Motor neuron (in vitro differentiated cells): ENCODE measurements around the gene SERPINB10. TPM values are rescaled to one million over a fixed set of nuclear protein-coding genes. Genes with fewer than 3 reads are reported as not detected.
"Not testable (repeated sequence)": the region's sequence is repeated elsewhere in the genome, so short reads cannot be mapped to it uniquely, and the experiment has no call there.

ENCODE experiments used
- ATAC-seq, 8 experiments: fragments of 200-7000 bp; cut with Tn5 transposase; replicated peaks in 6 of 8; 2 replicates each; pipeline ENCODE4 v1.8.0; 2021; ENCODE audit warnings: mild to moderate bottlenecking in 8 of 8, moderate library complexity in 8 of 8
- H3K27ac ChIP-seq, 2 donors: fragments of 250-450 bp; sonication (Bioruptor Pico); 2 replicates each; pipeline ENCODE4 v1.9.0; 2021; ENCODE audit warnings: antibody characterized with exemption in 2 of 2, mild to moderate bottlenecking in 2 of 2, moderate library complexity in 1 of 2
- H3K4me1 ChIP-seq, 2 donors: fragments of 250-450 bp; sonication (Bioruptor Pico); replicated peaks in 1 of 2; 2 replicates each; pipeline ENCODE4 v1.6.1; 2021; ENCODE audit warnings: antibody characterized with exemption in 2 of 2, mild to moderate bottlenecking in 2 of 2, moderate library complexity in 1 of 2
- H3K4me3 ChIP-seq, 5 donors: fragments of 250-450 bp; sonication (Bioruptor Pico); 2 replicates each; pipeline ENCODE4 v1.9.0; 2021; ENCODE audit warnings: antibody characterized with exemption in 5 of 5, mild to moderate bottlenecking in 5 of 5, moderate library complexity in 4 of 5
- WGBS, 10 experiments: fragments of 450-650 bp; shearing (Covaris generic); methylation state at CpG; one replicate each; pipeline ENCODE4 v1.0.0; 2022; 5-methylcytosine and 5-hydroxymethylcytosine counted together
- in situ Hi-C, 9 experiments: fragments of 400-800 bp; cut with MboI; loops; one replicate each; pipeline ENCODE4 v1.15.0; 2021; ENCODE audit warnings: low sequenced_read_pairs in 9 of 9, low pct_unique_long_range_greater_than_20kb in 2 of 9; ENCODE audit not compliant: unreplicated experiment in 9 of 9
- total RNA-seq, 8 experiments: library from RNA; unstranded; fragments of 300-600 nt; gene quantifications; 2 replicates each; pipeline versions ENCODE4 v1.2.3 to v1.2.4, GENCODE V29; 2022

SERPINB10 gene
- total RNA-seq, 8 experiments from 2014 or later = 0.24 TPM; not detected in 7

DNA sequence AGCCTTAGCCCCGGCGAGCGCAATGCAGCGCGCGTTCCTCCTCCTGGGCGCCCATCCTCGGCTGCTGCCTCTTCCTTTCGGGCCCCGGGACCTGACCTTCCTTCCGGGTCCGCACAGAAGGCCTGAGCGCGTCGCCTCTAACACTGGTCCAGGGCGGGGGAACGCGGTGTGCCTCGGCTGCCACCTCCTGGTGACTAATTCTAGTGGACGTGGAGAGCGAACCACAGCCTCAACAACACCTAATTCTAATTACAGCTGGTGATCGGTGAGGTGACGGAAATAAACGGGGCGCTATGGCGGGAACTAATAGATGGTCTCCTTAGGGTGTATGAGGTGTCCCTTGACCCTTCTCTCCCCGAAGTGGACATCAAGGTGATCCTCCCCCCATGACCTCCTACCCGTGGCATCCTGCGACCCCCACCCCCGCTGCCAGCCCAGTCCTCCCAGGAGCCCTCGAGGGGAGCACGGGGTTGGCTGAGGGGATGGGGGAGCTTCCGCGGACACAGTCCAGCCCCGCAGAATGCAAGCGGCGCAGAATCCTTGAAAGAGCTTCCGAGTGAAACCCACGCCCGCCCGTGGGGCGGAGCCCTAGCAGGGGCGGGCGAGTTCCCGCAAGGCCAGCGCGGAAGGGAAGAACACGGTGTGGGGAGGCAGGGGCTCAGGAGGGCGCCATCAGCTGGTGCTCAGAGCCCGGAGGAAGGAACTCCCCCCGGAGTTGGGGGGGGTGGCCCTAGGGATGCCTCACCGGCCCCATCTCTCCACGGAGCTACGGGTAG lies 28.6 kb downstream of the SERPINB10 start:
- no peak overlapping the region for H3K27ac ChIP-seq
- in situ Hi-C loops = no loop called here
- ATAC-seq = peak; percentile 70 to 100 (median 96)
- no peaks in the 10 kb centered on the region for H3K4me1 ChIP-seq
- peak overlapping the region in 3 of 5 donors; percentile 7 to 22 (median 14) for H3K4me3 ChIP-seq
- 0 to 50% (median 14%) methylated on average over 1 to 16 of the region's 54 CpGs; no CpG with 5 or more reads in 2 of the 10 experiments for WGBS, 10 experiments

DNA sequence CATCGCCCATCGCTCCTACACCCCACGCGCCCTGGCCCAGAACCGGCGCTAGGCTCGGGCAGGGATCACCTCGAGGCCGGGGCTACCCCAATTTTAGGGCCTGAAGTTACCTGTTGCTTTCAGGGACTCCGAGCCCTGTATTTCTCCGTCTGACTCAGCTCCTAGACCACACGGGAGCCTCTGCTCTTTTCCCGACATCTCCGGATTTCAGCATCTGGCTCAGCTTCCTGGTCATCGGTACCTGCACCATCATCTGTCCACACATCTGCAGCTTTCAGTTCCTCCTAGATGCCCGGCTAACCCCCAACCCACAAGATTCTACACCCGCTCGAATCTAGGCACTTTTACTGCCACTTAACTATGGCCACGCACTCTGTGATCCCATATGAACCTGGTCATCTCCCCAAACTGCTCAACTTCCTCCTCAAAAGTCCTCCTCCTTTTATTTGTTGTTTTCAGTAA lies 29.2 kb downstream of the SERPINB10 start:
- in situ Hi-C loops = no loop called here
- no peak overlapping the region for H3K27ac ChIP-seq
- WGBS, 10 experiments = 20 to 100% (median 83%) methylated on average over 1 to 17 of the region's 19 CpGs; no CpG with 5 or more reads in 3 of the 10 experiments

DNA sequence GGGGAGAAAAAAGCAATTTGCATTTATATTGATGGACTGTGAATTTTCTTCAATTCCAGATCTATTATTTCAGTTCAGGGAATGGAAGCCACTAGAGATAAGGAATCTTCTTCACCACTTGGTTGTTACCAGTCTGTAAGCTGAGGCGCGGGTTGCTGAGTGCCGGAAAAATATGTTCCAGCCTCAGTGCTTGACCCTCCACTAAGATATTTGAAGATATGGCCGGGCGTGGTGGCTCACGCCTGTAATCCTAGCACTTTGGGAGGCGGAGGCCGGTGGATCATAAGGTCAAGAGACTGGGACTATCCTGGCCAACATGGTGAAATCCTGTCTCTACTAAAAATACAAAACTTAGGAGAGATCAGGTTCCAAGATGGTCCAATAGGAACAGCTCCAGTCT lies 32.2 kb downstream of the SERPINB10 start:
- in situ Hi-C loops = no loop called here
- ATAC-seq = no peak
- Histone ChIP-seq H3K27ac (no peak overlapping the region), H3K4me3 (no peak overlapping the region), H3K4me1 (no peaks in the 10 kb centered on the region)
- 90 to 100% (median 96%) methylated on average over 2 to 8 of the region's 8 CpGs; no CpG with 5 or more reads in 5 of the 10 experiments for WGBS, 10 experiments

More for the DNA sequence above, 29.2 kb downstream of the SERPINB10 start:
- no peak for ATAC-seq
- Histone ChIP-seq H3K4me1 (no peaks in the 10 kb centered on the region), H3K4me3 (no peak overlapping the region)

DNA sequence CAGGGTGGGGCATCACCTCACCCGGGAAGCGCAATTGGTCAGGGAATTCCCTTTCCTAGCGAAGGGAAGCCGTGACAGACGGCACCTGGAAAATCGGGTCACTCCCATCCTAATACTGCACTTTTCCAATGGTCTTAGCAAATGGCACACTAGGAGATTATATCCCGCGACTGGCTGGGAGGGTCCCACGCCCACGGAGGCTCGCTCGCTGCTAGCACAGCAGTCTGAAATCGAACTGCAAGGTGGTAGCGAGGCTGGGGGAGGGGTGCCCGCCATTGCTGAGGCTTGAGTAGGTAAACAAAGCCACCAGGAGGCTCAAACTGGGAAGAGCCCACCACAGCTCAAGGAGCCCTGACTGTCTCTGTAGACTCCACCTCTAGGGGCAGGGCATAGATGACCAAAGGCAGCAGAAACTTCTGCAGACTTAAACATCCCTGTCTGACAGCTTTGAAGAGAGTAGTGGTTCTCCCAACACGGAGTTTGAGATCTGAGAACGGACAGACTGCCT lies 32.8 kb downstream of the SERPINB10 start:
- H3K4me3 ChIP-seq, in situ Hi-C loops, ATAC-seq, H3K27ac ChIP-seq, H3K4me1 ChIP-seq: not testable (repeated sequence)
- 40 to 100% (median 82%) methylated on average over 1 to 9 of the region's 17 CpGs; no CpG with 5 or more reads in 5 of the 10 experiments for WGBS, 10 experiments

DNA sequence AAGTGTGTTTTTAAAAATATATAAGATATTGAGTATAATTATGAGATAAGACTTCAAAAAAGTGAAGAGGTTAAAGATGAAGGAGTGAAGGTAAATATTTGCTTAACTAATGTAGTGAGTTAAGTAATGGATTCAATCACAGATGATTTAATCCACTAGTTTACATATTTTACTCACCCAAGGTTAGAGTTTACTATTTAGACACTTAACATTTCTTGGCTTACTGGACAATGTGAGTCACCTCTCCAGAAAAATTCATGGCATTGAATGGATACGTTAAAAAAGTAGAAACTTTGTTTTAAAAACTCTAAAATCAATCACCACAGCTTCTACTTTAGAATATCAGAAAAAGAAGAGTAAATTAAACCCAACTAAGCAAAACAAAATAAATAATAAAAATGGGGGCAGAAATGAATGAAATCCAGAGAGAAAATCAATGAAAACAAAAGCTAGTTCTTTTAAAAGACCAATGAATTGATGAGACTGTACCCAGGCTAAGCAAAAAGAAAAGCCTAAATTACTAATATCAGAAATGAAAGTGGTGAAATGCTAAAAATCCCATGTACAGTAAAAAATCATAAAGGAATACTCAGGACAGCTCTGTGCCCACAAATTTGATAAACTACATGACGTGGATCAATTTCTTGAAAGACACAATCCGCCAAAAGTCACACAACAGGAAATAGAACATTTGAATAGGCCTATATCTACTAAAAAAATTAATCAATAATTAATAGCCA lies 39.5 kb downstream of the SERPINB10 start:
- H3K4me1 ChIP-seq = no peaks in the 10 kb centered on the region
- no peak overlapping the region for H3K4me3 ChIP-seq
- ATAC-seq = no peak
- in situ Hi-C loops = no loop called here
- 54 to 96% (median 85%) methylated on average over 1 to 3 of the region's 3 CpGs for whole genome bisulfite sequencing, 10 experiments
- no peak overlapping the region for H3K27ac ChIP-seq

DNA sequence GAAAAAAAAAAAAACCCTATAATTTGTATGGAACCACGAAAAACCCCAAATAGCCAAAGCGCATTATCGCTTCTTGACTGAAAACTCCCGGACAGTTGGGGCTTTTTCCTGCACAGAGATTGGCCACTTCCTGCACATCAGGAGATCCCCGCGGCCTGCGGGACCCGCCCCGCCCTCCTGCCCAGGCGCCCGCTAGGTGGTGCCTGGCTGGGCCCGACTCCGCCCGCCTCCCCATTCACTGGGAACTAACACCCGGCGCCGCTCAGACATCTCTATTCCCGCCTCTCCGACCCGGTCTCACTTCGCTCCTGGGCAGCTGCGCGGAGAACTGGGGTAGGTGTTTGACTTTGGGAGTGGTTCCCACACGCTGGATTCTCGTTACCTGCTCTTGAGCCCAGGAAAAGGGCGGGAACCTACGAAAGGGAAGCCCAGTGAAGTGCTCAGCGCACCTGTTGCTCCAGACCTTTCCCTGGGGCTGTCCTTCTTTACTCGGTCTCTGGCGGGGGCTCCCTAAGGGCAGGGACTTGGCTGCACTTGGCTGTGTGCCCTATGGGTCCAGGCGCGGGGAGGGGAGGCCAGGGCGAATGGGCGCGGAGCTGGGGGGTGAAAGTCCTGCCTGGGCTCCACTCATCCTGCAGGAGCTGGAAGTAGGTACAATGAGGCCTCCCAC lies 41.4 kb downstream of the SERPINB10 start, which contains the start of gene HMSD:
Gene HMSD (plus strand): TSS at position 234 of the 670 bp plus-strand sequence. CDS start 4,155 bp downstream, outside the sequence.
- WGBS, 10 experiments = 0 to 90% (median 25%) methylated on average over 3 to 4 of the region's 35 CpGs; no CpG with 5 or more reads in 2 of the 10 experiments
- H3K4me3 ChIP-seq = no peak within 1 kb of the TSS
- H3K4me1 ChIP-seq = no peaks in the 10 kb centered on the region
- peak in 5 of 8 experiments; percentile 23 to 99 (median 54) for ATAC-seq
- H3K27ac ChIP-seq = no peak within 1 kb of the TSS
- in situ Hi-C loops = no loop called here

DNA sequence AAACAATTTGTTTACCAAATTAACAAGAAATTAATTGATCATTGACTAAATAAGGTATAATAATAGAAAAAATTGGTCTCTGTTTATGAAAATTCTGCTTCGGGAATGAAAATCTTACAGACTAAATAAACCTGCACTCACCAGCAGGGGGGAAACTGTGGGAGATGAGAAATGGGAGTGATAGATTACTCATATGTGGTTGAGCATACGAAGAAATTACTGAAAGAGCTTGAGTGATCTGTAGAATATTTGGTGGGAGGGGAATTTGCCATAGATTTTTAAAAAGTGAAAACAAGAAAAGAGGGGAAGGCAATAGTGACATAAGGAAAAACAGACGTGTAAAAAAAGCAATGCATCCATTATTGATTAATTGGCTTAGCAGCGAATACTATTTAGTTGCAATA lies 43.5 kb downstream of the SERPINB10 start:
- in situ Hi-C loops = no loop called here
- H3K4me1 ChIP-seq = no peaks in the 10 kb centered on the region
- no peak overlapping the region for H3K27ac ChIP-seq
- H3K4me3 ChIP-seq = no peak overlapping the region
- ATAC-seq = no peak
- WGBS, 10 experiments = 46 to 100% (median 92%) methylated on average over 3 to 4 of the region's 4 CpGs; no CpG with 5 or more reads in 1 of the 10 experiments

DNA sequence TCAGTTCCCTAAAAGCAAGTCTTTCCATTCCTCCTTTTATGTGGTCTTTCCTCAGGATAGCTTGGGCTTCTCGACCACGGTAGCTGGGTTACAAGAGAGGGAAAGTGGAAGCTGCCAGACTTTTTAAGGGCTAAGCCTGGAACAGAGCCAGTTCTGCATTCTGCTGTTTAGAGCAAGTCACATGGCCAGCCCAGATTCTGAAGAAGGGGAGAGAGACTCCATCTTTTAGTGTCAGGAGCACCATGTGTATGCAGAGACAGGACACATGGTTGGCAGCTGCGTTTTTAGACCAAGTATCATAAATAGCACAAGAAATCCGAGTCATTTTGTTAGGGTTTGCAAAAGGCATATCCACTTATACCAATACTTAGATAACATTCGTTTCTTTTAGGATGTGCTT lies 46.1 kb downstream of the SERPINB10 start:
- Histone ChIP-seq H3K4me3 (no peak overlapping the region), H3K4me1 (no peaks in the 10 kb centered on the region), H3K27ac (no peak overlapping the region)
- ATAC-seq = no peak
- in situ Hi-C loops = no loop called here
- 0 to 86% (median 56%) methylated on average over 1 to 5 of the region's 5 CpGs; no CpG with 5 or more reads in 2 of the 10 experiments for WGBS, 10 experiments

DNA sequence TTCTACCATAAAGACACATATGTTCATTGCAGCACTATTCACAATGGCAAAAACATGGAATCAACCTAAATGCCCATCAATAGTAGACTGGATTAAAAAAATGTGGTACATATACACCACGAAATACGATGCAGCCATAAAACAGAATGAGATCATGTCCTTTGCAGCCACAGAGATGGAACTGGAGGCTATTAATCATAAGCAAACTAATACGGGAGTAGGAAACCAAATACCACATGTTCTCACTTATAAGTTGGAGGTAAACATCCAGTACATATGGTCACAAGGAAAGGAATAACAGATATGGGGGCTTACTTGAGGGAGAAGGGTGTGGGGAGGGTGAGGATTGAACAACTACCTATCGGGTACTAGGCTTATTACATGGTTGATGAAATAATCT lies 49.0 kb downstream of the SERPINB10 start:
- H3K4me1 ChIP-seq = no peaks in the 10 kb centered on the region
- no peak for ATAC-seq
- no peak overlapping the region for H3K27ac ChIP-seq
- 0 to 96% (median 74%) methylated on average over 2 to 4 of the region's 4 CpGs for WGBS, 10 experiments
- in situ Hi-C loops = no loop called here
- H3K4me3 ChIP-seq = no peak overlapping the region

DNA sequence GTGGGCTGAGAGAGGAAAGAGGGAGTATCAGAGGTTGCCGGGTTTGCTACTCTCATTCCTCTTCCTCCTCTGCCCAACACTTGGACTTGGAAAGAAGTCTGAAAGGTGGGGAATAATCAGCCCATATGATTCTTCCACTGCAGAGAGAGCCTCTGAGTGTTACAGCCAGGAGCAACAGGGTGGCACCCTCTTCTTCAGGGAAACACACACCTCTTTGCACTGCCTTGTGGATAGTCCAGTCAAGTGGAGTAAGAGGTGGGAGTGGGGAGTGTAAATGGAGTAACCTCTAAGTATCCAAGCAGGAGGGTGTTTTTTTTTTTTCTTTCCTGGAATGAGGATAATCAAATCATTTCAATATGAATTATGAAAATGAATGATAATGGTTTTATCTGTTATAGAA lies 53.1 kb downstream of the SERPINB10 start:
- WGBS, 10 experiments = 83 to 100% (median 92%) methylated on average over 1 of the region's 1 CpG; no CpG with 5 or more reads in 7 of the 10 experiments
- H3K4me1 ChIP-seq = no peaks in the 10 kb centered on the region
- H3K4me3 ChIP-seq = no peak overlapping the region
- in situ Hi-C loops = no loop called here
- peak in 2 of 8 experiments; percentile 34 to 40 for ATAC-seq
- H3K27ac ChIP-seq = no peak overlapping the region

DNA sequence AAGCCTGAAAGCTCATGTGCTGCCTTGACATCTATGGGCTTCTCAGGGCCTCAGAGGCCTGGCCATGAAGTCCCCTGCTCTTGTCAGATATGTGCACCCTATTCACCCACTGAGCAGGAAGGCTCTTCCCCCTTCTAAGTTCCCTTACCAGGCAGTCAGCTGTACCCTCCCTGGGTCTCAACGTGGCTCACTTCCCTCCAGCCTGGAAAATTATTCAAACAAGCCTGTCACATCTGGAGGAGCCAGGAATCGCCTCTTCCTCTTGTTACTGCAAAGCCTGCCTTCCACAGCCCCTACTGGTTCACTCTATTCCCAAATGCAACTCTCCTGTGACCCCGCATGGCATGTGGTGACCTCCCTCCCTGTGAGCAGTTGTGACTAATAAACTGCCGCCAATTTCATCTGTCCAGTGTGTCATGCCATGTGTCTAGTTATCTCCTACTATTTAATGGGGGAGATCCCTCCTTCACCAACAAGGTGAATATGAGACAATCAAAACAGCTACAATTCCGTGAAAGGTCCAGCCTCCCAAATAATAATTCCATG lies 53.8 kb downstream of the SERPINB10 start:
- in situ Hi-C loops = no loop called here
- ATAC-seq = no peak
- Histone ChIP-seq H3K27ac (no peak overlapping the region), H3K4me3 (no peak overlapping the region), H3K4me1 (no peaks in the 10 kb centered on the region)
- 0 to 88% (median 50%) methylated on average over 1 to 5 of the region's 5 CpGs; no CpG with 5 or more reads in 1 of the 10 experiments for WGBS, 10 experiments

DNA sequence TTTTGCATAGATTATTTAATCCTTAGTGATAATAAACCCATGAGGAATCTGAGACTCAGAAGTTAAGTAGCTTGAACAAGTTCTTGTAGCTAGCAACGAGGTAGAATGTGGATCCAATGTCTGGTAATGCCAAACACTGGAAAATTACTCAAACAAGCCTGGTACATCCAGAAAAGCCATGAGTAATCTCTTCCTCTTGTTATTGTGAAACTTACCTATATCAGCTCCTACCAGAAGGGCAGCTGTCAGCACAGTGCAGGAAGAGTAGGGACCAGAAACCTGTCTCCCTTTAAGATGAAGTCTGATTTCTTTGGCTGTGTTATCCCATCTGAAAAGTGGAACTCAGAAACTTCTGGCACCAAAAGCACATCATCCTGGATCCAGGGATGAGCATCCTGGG lies 54.4 kb downstream of the SERPINB10 start:
- Histone ChIP-seq H3K4me3 (no peak overlapping the region), H3K27ac (no peak overlapping the region), H3K4me1 (no peaks in the 10 kb centered on the region)
- in situ Hi-C loops = no loop called here
- no peak for ATAC-seq
- 0 to 80% (median 44%) methylated on average over 1 of the region's 1 CpG; no CpG with 5 or more reads in 2 of the 10 experiments for WGBS, 10 experiments
